Sigmoid colon (tissue), 4 donors: ENCODE results near the gene F10.

Experiments
- CTCF ChIP-seq, 4 experiments: fragments of 450-650 bp in 3 of 4; fragments of 200-600 bp in 1 of 4; IDR thresholded peaks; one replicate each; pipeline ENCODE4 v1.5.1; 2016 to 2019; ENCODE audit warnings: antibody characterized with exemption in 4 of 4, mild to moderate bottlenecking in 3 of 4, moderate library complexity in 2 of 4
- EP300 ChIP-seq, 4 donors: sonication (generic); formaldehyde crosslinking; IDR thresholded peaks; one replicate each; pipeline ENCODE4 v1.6.1; 2017; ENCODE audit warnings: antibody characterized with exemption in 4 of 4
- POLR2A ChIP-seq, 2 donors: fragments of 450-650 bp; IDR thresholded peaks; one replicate each; pipeline ENCODE4 v1.6.1; 2016; ENCODE audit warnings: antibody characterized with exemption in 2 of 2, mild to moderate bottlenecking in 2 of 2, moderate library complexity in 2 of 2
- POLR2AphosphoS5 ChIP-seq, 4 donors: sonication (generic); formaldehyde crosslinking; IDR thresholded peaks; one replicate each; pipeline ENCODE4 v1.6.1; 2017; ENCODE audit warnings: antibody characterized with exemption in 4 of 4

GRCh38 chr13:113092776-113093579 is 29.6 kb upstream of the F10 start:
- TF ChIP-seq CTCF (IDR thresholded peaks at IDR 0.05) (no peak), EP300 (IDR thresholded peaks at IDR 0.05) (no peak), POLR2AphosphoS5 (IDR thresholded peaks at IDR 0.05) (no peak), POLR2A (IDR thresholded peaks at IDR 0.05) (no peak)
